Heart left ventricle (tissue), 16 donors: ENCODE measurements around the gene MSI1. TPM values are rescaled to one million over a fixed set of nuclear protein-coding genes. Genes with fewer than 3 reads are reported as not detected.

Experiments
- ATAC-seq, 4 donors: fragments of 200-7000 bp; cut with Tn5 transposase; one replicate each; pipeline ENCODE4 v1.9.1; 2020 to 2022; ENCODE audit warnings: moderate library complexity in 4 of 4, mild to moderate bottlenecking in 3 of 4, moderate number of reproducible peaks in 1 of 4
- DNase-seq, 5 donors: peaks; one replicate each; pipeline ENCODE4 v3.0.0-alpha.2; 2020
- H3K27ac ChIP-seq, 12 donors: fragments of 200-600 bp; sonication (generic) in 4 of 12; one replicate each; pipeline versions ENCODE4 v1.5.0 to v1.8.0; 2016 to 2022; ENCODE audit warnings: mild to moderate bottlenecking in 2 of 12
- H3K27me3 ChIP-seq, 9 donors: fragments of 200-600 bp; sonication (generic) in 2 of 9; one replicate each; pipeline versions ENCODE4 v1.5.1 to v1.8.0; 2016 to 2022; ENCODE audit warnings: mild to moderate bottlenecking in 3 of 9
- H3K36me3 ChIP-seq, 9 donors: fragments of 200-600 bp; sonication (generic) in 2 of 9; one replicate each; pipeline versions ENCODE4 v1.5.0 to v1.8.0; 2018 to 2022; ENCODE audit warnings: mild to moderate bottlenecking in 2 of 9
- H3K4me1 ChIP-seq, 12 donors: fragments of 200-600 bp; sonication (generic) in 4 of 12; one replicate each; pipeline versions ENCODE4 v1.5.0 to v1.8.0; 2016 to 2022; ENCODE audit warnings: mild to moderate bottlenecking in 3 of 12
- H3K4me3 ChIP-seq, 12 donors: fragments of 200-600 bp; sonication (generic) in 4 of 12; one replicate each; pipeline versions ENCODE4 v1.5.0 to v1.8.0; 2017 to 2022; ENCODE audit warnings: mild to moderate bottlenecking in 9 of 12, moderate library complexity in 4 of 12
- H3K9me3 ChIP-seq, 12 donors: fragments of 200-600 bp; sonication (generic) in 4 of 12; one replicate each; pipeline versions ENCODE4 v1.5.0 to v1.8.0; 2016 to 2022; ENCODE audit warnings: mild to moderate bottlenecking in 1 of 12
- POLR2A ChIP-seq, 2 donors: fragments of 450-650 bp; IDR thresholded peaks; one replicate each; pipeline ENCODE4 v1.6.1; 2017; ENCODE audit warnings: antibody characterized with exemption in 2 of 2, mild to moderate bottlenecking in 2 of 2, moderate library complexity in 2 of 2
- WGBS, 4 donors: extraction: QIAGEN DNeasy Blood & Tissue Kit in 2 of 4; methylation state at CpG; one replicate each; pipeline versions ENCODE4 v1.1.5 to v1.1.7; 2013 to 2018; 5-methylcytosine and 5-hydroxymethylcytosine counted together
- intact Hi-C, 10 donors: fragments of 100-400 bp; cut with DNase I; formaldehyde crosslinking; loops; one replicate each; pipeline versions ENCODE4 v1.11.1 to v1.14.2; 2022
- polyA plus RNA-seq, 2 donors: library from polyadenylated mRNA; stranded (reverse); fragments of 200-250 nt; gene quantifications; one replicate each; pipeline ENCODE4 v1.2.3, GENCODE V29; 2013
- total RNA-seq, 9 donors: library from RNA; depleted of rRNA in 2 of 9; stranded (reverse); fragments of >200 nt in 2 of 9; fragmentation: NEBNext Ultra II Directional in 3 of 9; extraction: Animal tissue kit (Norgen Biotek cat#: 25700) in 3 of 9; gene quantifications; one replicate each; pipeline versions ENCODE4 v1.1.0 to v1.2.4, GENCODE V29; 2016 to 2023
- TF ChIP-seq, protein P1 (sequence below), 12 donors: fragments of 200-600 bp; sonication (generic) in 4 of 12; IDR thresholded peaks; one replicate each; pipeline versions ENCODE4 v1.5.0 to v1.8.0; 2018 to 2022; ENCODE audit warnings: antibody characterized with exemption in 12 of 12, mild to moderate bottlenecking in 5 of 12
- donor health status: ischemic (EF 13 %, LVEDD 7.1; RV severe dilation, severe dysfunction).
- donor health status: healthy with polysubstance abuse.
- donor health status: DM: no; HTN: yes; CAD: no.
- donor health status: DM: no; HTN: no; CAD: no.
- donor health status: ischemic (EF 25% LVEDD 6.9; RV normal size, moderate dysfunction).
- donor health status: ischemic (EF 25% LVEDD 5.7; RV mildly dilated, moderate dysfunction).
- donor health status: healthy.
- donor health status: DM: yes; HTN: yes; CAD: no.
- donor health status: ischemic (EF 35%, LVEDD 5.7; RV mildly dilated, moderate dysfunction).
- donor health status: nonischemic (EF 11% LVEDD 7.7; RV severe dilation, severe dysfunction).
- donor health status: DM: yes; HTN: yes; CAD: no.
- donor health status: PGD.
- donor health status: ischemic (EF 29% LVEDD 5.4; RV normal size, mild dysfunction).
- donor health status: nonischemic (EF 23%, LVEDD 6.1; RV moderate dilation, normal function).

Gene MSI1
- total and polyA plus RNA-seq, 11 donors = 2.1 to 8.7 (median 5.4) TPM

DNA sequence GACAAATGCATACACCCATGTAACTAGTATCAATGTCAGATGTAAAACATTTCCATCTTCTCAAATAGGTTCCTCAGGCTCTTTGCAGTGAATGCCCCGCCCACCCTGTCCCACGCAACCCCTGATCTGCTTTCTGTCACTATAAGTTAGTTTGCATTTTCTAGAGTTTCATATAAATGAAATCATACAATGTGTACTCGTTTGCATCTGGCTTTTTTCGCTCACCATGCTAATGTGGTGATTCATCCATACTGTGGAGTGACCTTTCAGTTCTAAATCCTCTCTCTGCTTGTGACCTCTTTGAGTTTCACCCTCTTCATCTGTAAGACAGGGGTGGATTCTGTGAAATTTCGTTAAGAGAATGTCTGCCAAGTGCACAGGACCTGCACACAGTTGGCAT, 30.6 kb upstream of the MSI1 start:
- TF ChIP-seq POLR2A (IDR thresholded peaks at IDR 0.05) = no peak
- TF ChIP-seq, protein P1, sequence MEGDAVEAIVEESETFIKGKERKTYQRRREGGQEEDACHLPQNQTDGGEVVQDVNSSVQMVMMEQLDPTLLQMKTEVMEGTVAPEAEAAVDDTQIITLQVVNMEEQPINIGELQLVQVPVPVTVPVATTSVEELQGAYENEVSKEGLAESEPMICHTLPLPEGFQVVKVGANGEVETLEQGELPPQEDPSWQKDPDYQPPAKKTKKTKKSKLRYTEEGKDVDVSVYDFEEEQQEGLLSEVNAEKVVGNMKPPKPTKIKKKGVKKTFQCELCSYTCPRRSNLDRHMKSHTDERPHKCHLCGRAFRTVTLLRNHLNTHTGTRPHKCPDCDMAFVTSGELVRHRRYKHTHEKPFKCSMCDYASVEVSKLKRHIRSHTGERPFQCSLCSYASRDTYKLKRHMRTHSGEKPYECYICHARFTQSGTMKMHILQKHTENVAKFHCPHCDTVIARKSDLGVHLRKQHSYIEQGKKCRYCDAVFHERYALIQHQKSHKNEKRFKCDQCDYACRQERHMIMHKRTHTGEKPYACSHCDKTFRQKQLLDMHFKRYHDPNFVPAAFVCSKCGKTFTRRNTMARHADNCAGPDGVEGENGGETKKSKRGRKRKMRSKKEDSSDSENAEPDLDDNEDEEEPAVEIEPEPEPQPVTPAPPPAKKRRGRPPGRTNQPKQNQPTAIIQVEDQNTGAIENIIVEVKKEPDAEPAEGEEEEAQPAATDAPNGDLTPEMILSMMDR (IDR thresholded peaks at IDR 0.05) = no peak
- DNase-seq (no peak), ATAC-seq (no peak)
- Histone ChIP-seq H3K9me3 (no peaks in the 10 kb centered on the region), H3K36me3 (no peaks in the 10 kb centered on the region), H3K27ac (no peak overlapping the region), H3K27me3 (peaks cover 0 to 32% (median 2%) of the 10 kb centered on the region in 9 donors), H3K4me1 (no peaks in the 10 kb centered on the region), H3K4me3 (no peak overlapping the region)
- 68 to 79% (median 75%) methylated on average over 5 of the region's 5 CpGs for WGBS, 4 donors
- intact Hi-C loops = no loop called here

DNA sequence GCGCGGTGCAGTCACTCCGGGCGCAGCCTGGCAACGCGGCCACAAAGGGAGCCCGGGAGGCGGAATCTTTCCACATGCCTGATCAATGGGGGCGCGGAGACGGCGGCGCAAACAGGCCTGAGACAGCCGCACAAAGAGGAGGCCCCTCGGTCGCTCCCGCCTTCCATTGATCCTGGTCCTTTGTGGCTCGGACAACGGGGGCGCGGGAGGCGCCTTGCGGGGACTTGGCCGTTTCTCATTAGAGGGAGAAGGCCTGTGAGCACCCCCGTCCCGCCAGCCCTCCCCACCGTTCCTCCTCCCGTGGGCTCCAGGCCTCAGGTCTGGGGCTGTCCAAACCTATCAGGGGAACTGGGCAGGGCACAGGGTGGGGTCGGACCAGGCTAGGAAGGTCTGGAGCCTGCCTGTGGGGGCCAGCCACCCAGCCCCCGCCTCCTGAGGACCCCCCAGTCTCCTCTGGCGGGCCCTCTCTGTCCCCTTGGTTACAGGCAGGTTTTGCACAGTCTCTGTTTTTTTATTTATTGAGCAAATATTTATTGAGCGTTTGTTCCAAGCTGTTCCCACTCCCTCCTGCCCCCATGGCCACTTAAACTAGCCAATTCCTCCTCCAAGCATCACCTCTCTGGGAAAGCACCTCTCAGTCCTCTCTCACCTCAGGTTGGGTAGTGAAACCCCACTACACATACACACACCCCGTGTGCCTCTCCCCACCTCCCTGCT, 29.0 kb upstream of the MSI1 start:
- H3K4me1 ChIP-seq = no peaks in the 10 kb centered on the region
- no peaks in the 10 kb centered on the region for H3K9me3 ChIP-seq
- no peak overlapping the region for H3K27ac ChIP-seq
- ATAC-seq (peak in 1 of 4 donors; percentile 29), DNase-seq (no peak)
- no peak for TF ChIP-seq POLR2A (IDR thresholded peaks at IDR 0.05)
- TF ChIP-seq, protein P1 (IDR thresholded peaks at IDR 0.05) = no peak
- no peak overlapping the region for H3K4me3 ChIP-seq
- H3K27me3 ChIP-seq = peaks cover 0 to 32% (median 3%) of the 10 kb centered on the region in 9 donors
- intact Hi-C loops = no loop called here
- H3K36me3 ChIP-seq = no peaks in the 10 kb centered on the region
- 57 to 70% (median 61%) methylated on average over 32 to 33 of the region's 33 CpGs for WGBS, 4 donors

DNA sequence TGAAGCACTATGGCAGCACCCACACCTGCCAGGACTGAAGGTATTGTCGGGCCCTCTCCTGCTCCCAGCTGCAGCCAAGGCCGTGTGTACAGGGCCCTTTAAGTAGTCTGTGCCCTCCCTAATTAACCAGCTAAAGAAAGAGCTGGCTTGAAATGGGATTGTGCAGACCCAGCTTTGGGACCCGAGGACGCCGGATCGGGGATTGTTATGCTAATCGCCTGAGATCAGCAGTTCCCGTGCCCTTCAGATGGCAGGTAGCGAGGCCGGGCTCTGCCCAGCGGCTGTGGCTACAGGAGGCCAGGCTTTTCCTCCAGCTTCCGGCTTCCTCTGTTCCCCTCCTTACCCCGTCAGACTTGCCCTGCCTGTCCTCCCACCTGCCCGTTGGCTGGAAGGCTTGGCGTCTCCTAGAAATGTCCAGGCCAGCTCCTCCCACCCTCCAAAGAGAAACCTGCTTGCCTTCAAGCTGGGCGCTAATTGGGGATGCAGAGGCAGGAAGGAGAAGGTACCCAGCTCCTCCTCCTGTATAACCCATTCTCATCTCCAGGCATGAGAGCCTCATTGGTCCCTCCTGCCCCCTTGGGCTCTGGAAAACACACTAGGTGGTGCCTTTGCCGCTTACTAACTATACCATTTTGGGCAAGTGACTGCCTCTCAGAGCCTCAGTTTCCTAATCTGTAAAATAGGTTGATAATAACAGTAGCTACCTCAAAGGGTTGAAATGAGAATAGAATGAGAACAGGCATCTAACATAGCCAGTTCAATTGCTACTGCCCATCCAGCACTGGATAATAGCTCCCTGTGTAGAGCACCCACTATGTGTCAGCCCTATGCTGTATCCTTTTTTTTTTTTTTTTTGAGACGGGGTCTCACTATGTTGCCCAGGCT, 25.8 kb upstream of the MSI1 start:
- TF ChIP-seq, protein P1 (IDR thresholded peaks at IDR 0.05) = no peak
- no peak for TF ChIP-seq POLR2A (IDR thresholded peaks at IDR 0.05)
- 38 to 47% (median 45%) methylated on average over 18 of the region's 18 CpGs for WGBS, 4 donors
- Histone ChIP-seq H3K27ac (no peak overlapping the region), H3K4me3 (no peak overlapping the region), H3K36me3 (no peaks in the 10 kb centered on the region), H3K27me3 (peaks cover 0 to 32% (median 3%) of the 10 kb centered on the region in 9 donors), H3K9me3 (no peaks in the 10 kb centered on the region), H3K4me1 (no peaks in the 10 kb centered on the region)
- no peak for DNase-seq
- no peak for ATAC-seq
- intact Hi-C loops = no loop called here

DNA sequence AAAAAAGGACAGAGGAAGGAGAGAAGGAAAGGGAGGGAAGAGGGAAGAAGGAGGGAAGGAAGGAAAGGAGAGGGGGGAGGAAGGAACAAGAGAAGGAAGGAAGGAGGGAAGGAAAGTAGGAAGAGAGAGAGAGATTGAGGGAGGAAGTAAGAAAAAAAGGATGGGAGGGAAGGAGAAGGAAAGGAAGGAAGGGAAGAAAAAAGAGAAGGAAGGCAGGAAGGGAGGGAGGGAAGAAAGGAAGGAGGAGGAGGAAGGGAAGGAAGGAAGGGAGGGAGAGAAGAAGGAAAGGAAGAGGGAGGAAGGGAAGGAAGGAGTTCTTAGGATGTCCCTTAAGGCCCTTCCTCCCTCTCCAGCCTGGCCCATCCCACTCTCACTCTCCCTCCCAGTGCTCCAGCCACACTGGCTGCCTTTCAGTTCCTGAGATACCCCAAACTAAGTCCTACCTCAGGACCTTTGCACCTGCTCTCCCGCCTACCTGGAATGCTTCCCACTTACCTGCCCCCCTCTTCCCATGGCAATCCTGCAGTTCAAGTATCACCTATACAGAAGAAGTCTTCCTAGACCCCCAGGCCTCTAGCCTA, 21.7 kb upstream of the MSI1 start:
- TF ChIP-seq, protein P1 (IDR thresholded peaks at IDR 0.05) = no peak
- TF ChIP-seq POLR2A (IDR thresholded peaks at IDR 0.05) = no peak
- peaks cover 0 to 21% (median 0%) of the 10 kb centered on the region in 9 donors for H3K27me3 ChIP-seq
- H3K4me1 ChIP-seq = peaks cover 0 to 5% (median 0%) of the 10 kb centered on the region in 12 donors
- no peak overlapping the region for H3K4me3 ChIP-seq
- ATAC-seq (no peak), DNase-seq (no peak)
- no peak overlapping the region for H3K27ac ChIP-seq
- intact Hi-C loops = no loop called here
- 90 to 100% (median 97%) methylated on average over 1 of the region's 1 CpG for WGBS, 4 donors
- no peaks in the 10 kb centered on the region for H3K36me3 ChIP-seq
- H3K9me3 ChIP-seq = no peaks in the 10 kb centered on the region
